GM04504 (cell line): ENCODE results near the gene ARRB2.

ENCODE experiments used
- DNase-seq: peaks from one replicate; pipeline ENCODE4 v3.0.0-alpha.2; 2012; ENCODE audit warnings: low read depth

The ARRB2 gene

DNA sequence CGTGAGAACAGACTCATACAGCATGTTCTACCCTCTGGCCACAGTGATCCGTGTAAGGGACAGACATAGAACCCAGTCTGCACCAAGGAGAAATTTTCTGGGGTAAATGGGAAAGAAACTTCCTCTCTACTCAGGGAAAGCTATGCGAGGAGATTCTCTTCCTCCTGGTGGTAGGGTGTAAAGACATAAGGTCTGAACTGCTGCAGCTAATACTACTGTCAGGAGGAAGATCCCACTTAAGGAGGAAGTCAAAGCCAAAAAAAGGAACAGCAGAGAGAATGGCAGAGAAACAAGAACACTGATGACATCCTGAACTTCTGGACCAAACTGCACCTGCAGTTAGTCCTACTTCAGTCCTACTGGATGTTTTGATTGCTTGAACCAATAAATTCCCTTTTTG is 54.2 kb downstream of the ARRB2 start:
- DNase-seq = no peak

DNA sequence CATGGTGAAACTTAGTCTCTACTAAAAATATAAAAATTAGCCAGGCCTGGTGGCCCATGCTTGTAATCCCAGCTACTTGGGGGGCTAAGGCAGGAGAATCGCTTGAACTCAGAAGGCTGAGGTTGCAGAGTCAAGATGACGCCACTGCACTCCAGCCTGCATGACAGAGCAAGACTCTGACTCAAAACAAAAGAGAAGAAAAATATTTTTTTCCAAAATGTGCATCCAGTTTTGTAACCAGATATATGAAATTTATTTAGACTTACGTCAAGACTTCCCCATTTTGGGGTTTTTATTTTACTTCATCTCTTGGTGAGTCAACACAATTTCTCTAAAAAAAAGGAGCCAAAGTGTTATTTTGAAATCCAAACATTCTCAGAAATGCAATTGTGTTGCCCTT is 55.8 kb downstream of the ARRB2 start:
- no peak for DNase-seq

DNA sequence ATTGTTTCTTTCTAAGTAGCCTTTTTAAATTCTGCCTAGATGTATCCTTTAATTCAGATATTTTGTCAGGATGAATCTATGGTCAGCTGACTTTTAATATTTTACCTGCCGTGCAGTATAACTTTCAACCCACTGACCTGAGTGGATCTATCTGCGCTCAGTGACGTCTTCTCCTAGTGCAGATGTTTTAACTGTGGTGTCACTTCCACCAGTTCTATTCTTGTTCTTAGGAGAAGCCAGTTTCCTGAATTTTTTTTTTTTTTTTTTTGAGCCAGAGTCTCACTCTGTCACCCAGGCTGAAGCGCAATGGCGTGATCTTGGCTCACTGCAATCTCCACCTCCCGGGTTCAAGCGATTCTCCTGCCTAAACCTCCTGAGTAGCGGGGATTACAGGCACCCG is 56.3 kb downstream of the ARRB2 start:
- no peak for DNase-seq

DNA sequence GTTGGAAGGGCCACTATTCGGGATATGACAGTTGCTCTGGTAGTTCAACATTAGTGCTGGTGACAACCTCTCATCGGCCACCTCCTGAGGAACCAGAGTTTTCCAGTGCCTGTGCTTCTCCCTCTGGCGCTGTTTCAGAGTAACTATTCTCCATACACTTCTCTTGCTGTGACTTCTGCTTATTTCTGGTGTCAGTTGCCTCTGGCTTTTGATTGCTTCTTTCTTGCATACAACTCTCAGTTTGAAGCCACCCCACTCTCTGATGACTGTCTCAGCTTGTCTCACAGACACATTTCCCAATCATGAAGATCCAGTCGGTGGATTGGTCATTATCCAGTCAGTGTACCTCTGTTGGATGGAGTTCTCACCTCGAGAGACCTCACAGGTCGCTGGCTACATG is 57.9 kb downstream of the ARRB2 start:
- no peak for DNase-seq

DNA sequence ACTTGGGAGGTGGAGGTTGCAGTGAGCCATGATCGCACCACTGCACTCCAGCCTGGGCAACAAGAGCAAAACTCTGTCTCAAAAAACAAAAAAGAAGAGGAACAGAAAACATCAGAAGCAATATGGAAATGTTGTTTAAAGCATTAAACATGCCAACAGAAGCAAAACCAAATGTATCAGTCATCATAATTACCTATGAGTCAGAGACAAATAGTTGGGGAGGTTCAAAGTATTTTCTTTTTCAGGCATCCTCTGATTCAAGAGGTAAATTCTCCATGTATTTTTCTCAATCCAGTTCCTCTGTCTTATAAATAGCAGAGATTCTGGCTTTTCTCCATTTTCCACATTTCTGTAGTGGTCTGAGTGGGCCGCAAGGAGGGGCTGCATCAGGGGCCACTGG is 59.2 kb downstream of the ARRB2 start:
- no peak for DNase-seq
